Measurements from ENCODE around the gene TLE1.

Gene TLE1

DNA sequence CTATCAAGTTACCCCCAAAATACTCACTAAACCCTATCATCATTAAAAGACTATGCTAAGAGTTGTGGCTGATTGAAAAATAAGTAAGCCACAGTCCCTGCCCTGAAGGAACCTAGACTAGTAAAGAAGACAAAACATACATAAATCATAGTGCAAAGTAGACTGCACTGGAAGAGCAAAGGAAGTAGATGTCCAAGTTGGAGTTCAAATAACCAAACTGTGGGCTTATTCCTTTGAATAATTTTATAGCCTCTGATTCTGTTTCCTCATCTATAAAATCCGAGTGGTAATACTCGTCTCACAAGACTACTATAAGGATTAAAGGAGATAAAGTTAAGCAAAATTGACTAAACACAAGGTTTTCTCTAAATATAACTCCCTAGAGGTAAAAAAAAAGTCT lies 140.4 kb downstream of the TLE1 start:
- Histone ChIP-seq H3K9me3 (ENCODE audit: control insufficient read depth in 5 of 5, low read length in 5 of 5) (no peaks in the 10 kb centered on the region), H3K27me3 (ENCODE audit: control insufficient read depth in 5 of 5, insufficient read depth in 4 of 5, low read length in 5 of 5) (no peaks in the 10 kb centered on the region), H3K36me3 (ENCODE audit: control insufficient read depth in 5 of 5, insufficient read depth in 5 of 5, low read length in 5 of 5) (no peaks in the 10 kb centered on the region), H3K9ac (ENCODE audit: low read length in 5 of 5) (no peak overlapping the region), H3K27ac (ENCODE audit: low read depth, low read length) (no peak overlapping the region), H3K4me3 (ENCODE audit: low read depth in 1 of 5, low read length in 5 of 5) (no peak overlapping the region), H3K4me1 (ENCODE audit: control insufficient read depth in 5 of 5, insufficient read depth in 5 of 5, low read length in 5 of 5) (peaks cover 3 to 35% (median 25%) of the 10 kb centered on the region in 5 donors)

DNA sequence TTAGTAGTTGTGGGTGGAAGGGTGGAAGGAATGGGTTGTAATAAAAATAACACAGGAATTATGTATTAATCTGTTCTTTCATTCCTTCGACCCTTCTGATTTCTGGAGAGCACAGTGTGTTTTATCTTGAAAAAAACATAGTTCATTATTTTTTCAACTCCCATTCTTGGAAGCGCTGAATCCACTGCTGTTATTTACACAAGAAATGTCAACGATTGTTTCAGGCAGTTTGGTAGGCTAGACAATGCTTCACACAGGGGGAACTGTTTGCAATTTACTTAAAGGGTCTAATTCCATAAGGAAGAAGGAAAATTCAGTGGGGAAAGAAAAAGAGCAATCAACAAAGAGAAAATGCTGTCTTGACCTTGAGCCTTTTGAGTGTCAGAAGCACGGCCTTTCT lies 142.9 kb downstream of the TLE1 start:
- Histone ChIP-seq H3K9ac (ENCODE audit: low read length in 5 of 5) (no peak overlapping the region), H3K27me3 (ENCODE audit: control insufficient read depth in 5 of 5, insufficient read depth in 4 of 5, low read length in 5 of 5) (no peaks in the 10 kb centered on the region), H3K9me3 (ENCODE audit: control insufficient read depth in 5 of 5, low read length in 5 of 5) (no peaks in the 10 kb centered on the region), H3K4me3 (ENCODE audit: low read depth in 1 of 5, low read length in 5 of 5) (no peak overlapping the region), H3K4me1 (ENCODE audit: control insufficient read depth in 5 of 5, insufficient read depth in 5 of 5, low read length in 5 of 5) (peaks cover 0 to 20% (median 19%) of the 10 kb centered on the region in 5 donors), H3K36me3 (ENCODE audit: control insufficient read depth in 5 of 5, insufficient read depth in 5 of 5, low read length in 5 of 5) (no peaks in the 10 kb centered on the region), H3K27ac (ENCODE audit: low read depth, low read length) (peak overlapping the region; percentile 49)

DNA sequence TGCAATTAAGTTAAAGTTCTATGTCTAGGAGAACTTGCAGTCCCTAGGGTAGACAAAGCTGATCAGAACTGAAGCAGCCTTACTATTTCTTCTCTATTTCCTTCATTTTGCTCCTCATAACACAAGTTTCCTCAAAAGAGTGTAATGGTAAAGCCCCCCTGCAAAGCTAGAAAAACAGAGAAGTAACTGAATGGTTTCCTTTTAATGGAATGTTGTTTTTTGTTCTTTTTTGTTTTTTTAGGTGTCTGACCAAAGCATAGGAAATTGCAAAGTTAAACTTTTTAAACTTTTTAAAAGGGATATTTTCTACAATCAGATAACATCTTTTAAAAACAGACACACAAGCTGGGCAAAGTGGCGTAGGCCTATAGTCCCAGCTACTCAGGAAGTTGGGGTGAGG lies 145.7 kb downstream of the TLE1 start:
- no peaks in the 10 kb centered on the region for H3K27me3 ChIP-seq (ENCODE audit: control insufficient read depth in 5 of 5, insufficient read depth in 4 of 5, low read length in 5 of 5)
- peaks cover 0 to 23% (median 19%) of the 10 kb centered on the region in 5 donors for H3K4me1 ChIP-seq (ENCODE audit: control insufficient read depth in 5 of 5, insufficient read depth in 5 of 5, low read length in 5 of 5)
- H3K36me3 ChIP-seq (ENCODE audit: control insufficient read depth in 5 of 5, insufficient read depth in 5 of 5, low read length in 5 of 5), result no peaks in the 10 kb centered on the region
- H3K9me3 ChIP-seq (ENCODE audit: control insufficient read depth in 5 of 5, low read length in 5 of 5), result no peaks in the 10 kb centered on the region
- no peak overlapping the region for H3K4me3 ChIP-seq (ENCODE audit: low read depth in 1 of 5, low read length in 5 of 5)
- H3K27ac ChIP-seq (ENCODE audit: low read depth, low read length), result no peak overlapping the region
- H3K9ac ChIP-seq (ENCODE audit: low read length in 5 of 5), result no peak overlapping the region

DNA sequence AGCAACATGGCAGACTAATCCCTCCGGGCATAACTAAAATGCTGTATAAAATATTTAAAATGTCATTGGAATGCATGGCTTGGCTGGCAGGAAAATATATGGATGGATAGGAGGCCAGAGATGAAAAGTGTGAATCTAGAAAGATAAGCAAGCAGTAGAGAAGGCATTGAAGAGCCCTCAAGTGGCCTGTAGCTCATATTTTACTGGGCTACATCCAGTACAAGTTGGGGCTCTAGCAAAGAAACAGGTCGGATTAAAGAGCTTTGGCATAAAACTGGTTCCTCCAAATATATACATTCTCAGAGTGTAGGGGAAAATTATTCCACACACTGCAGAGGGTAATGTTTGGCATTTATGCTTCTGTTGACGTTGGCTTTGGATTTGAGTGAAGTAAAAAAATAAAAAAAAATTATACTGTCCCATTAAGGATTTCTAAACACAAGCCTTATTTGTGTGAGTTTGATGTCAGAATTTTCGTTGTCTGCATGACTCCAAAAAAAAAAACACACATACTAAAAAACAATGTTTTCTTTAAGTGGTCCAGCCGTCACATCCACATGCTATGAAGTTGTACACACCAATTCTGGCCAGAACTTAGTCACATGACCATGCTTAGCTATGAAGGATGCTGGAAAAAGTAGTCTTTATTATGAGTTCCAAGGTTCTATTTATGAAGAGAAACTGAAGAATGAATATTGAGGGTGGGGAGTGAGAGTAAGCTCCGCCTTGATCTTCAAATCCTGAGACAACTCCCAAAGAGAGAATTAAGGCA lies 147.0 kb downstream of the TLE1 start:
- no peaks in the 10 kb centered on the region for H3K9me3 ChIP-seq (ENCODE audit: control insufficient read depth in 5 of 5, low read length in 5 of 5)
- no peak overlapping the region for H3K9ac ChIP-seq (ENCODE audit: low read length in 5 of 5)
- no peak overlapping the region for H3K4me3 ChIP-seq (ENCODE audit: low read depth in 1 of 5, low read length in 5 of 5)
- H3K36me3 ChIP-seq (ENCODE audit: control insufficient read depth in 5 of 5, insufficient read depth in 5 of 5, low read length in 5 of 5), result no peaks in the 10 kb centered on the region
- no peak overlapping the region for H3K27ac ChIP-seq (ENCODE audit: low read depth, low read length)
- no peaks in the 10 kb centered on the region for H3K27me3 ChIP-seq (ENCODE audit: control insufficient read depth in 5 of 5, insufficient read depth in 4 of 5, low read length in 5 of 5)
- peaks cover 0 to 22% (median 16%) of the 10 kb centered on the region in 5 donors for H3K4me1 ChIP-seq (ENCODE audit: control insufficient read depth in 5 of 5, insufficient read depth in 5 of 5, low read length in 5 of 5)

DNA sequence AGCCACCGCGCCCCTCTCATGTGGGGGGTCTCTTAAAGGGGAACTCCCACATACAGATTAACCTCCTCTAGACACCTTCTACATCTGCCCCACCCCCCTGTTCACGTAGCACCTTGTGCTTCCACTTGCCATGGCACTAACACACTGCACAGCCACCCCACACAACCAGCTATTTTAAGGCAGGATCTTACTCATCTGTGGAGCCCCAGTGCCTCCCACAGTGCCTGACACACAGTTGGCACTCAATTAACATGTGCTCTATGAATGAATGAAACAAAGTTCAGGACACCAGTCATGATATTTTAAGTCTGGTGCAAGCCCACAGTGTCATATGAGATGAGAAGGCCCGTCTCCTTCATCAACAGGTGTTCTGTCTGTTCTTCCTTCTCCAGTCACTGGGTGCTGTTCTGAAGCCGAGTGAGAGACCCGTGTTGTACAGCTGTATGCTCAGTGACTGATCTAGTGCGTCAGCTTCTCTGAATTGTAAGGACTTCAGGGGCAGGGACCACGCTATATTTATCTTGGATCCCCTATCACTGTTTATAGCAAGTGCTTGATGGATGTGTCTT lies 149.1 kb downstream of the TLE1 start:
- Histone ChIP-seq H3K4me1 (ENCODE audit: control insufficient read depth in 5 of 5, insufficient read depth in 5 of 5, low read length in 5 of 5) (peaks cover 0 to 7% (median 0%) of the 10 kb centered on the region in 5 donors), H3K36me3 (ENCODE audit: control insufficient read depth in 5 of 5, insufficient read depth in 5 of 5, low read length in 5 of 5) (no peaks in the 10 kb centered on the region), H3K4me3 (ENCODE audit: low read depth in 1 of 5, low read length in 5 of 5) (no peak overlapping the region), H3K9ac (ENCODE audit: low read length in 5 of 5) (no peak overlapping the region), H3K27ac (ENCODE audit: low read depth, low read length) (no peak overlapping the region), H3K9me3 (ENCODE audit: control insufficient read depth in 5 of 5, low read length in 5 of 5) (no peaks in the 10 kb centered on the region), H3K27me3 (ENCODE audit: control insufficient read depth in 5 of 5, insufficient read depth in 4 of 5, low read length in 5 of 5) (no peaks in the 10 kb centered on the region)

DNA sequence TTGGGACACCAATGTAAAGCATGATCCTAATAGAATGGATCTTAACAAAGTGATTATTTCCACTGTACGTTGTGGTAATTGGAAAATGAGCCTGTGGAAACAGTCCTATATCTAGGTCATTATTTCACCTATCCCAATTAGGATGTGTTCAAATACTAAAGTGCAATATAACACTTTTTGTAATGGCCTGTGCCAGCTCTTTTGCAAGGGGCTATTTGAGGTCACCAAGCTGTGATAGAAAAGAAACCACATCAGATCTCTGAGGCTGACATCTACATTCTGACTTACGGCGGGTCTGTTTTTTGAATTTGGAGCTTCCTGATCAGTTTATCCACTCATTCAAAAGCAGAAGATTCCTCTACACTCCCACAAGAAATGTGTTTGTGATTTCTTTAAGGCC lies 150.0 kb downstream of the TLE1 start:
- H3K27ac ChIP-seq (ENCODE audit: low read depth, low read length), result no peak overlapping the region
- H3K9ac ChIP-seq (ENCODE audit: low read length in 5 of 5), result no peak overlapping the region
- H3K4me3 ChIP-seq (ENCODE audit: low read depth in 1 of 5, low read length in 5 of 5), result no peak overlapping the region
- H3K36me3 ChIP-seq (ENCODE audit: control insufficient read depth in 5 of 5, insufficient read depth in 5 of 5, low read length in 5 of 5), result no peaks in the 10 kb centered on the region
- no peaks in the 10 kb centered on the region for H3K9me3 ChIP-seq (ENCODE audit: control insufficient read depth in 5 of 5, low read length in 5 of 5)
- no peaks in the 10 kb centered on the region for H3K27me3 ChIP-seq (ENCODE audit: control insufficient read depth in 5 of 5, insufficient read depth in 4 of 5, low read length in 5 of 5)
- peaks cover 0 to 7% (median 0%) of the 10 kb centered on the region in 5 donors for H3K4me1 ChIP-seq (ENCODE audit: control insufficient read depth in 5 of 5, insufficient read depth in 5 of 5, low read length in 5 of 5)

DNA sequence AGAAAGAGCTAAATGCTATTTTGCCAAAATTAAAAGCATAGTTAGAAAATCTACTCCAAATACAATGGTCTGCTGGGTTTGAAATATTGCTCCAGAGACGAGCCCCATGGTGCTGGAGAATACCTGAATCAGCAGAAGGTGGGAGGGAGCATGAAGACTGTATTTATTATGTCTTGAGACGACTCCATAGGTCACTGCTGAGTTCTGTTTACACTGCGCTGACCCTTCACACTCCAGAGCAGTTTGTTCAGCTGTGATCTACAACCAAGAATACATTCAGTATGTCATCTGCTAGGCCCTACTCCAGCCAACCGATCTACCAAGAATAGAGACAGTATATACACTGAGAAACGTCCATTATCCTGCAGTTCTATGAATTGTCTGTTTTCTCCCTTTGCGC lies 150.5 kb downstream of the TLE1 start:
- Histone ChIP-seq H3K4me1 (ENCODE audit: control insufficient read depth in 5 of 5, insufficient read depth in 5 of 5, low read length in 5 of 5) (peaks cover 0 to 7% (median 0%) of the 10 kb centered on the region in 5 donors), H3K9me3 (ENCODE audit: control insufficient read depth in 5 of 5, low read length in 5 of 5) (no peaks in the 10 kb centered on the region), H3K4me3 (ENCODE audit: low read depth in 1 of 5, low read length in 5 of 5) (no peak overlapping the region), H3K27ac (ENCODE audit: low read depth, low read length) (no peak overlapping the region), H3K9ac (ENCODE audit: low read length in 5 of 5) (no peak overlapping the region), H3K36me3 (ENCODE audit: control insufficient read depth in 5 of 5, insufficient read depth in 5 of 5, low read length in 5 of 5) (no peaks in the 10 kb centered on the region), H3K27me3 (ENCODE audit: control insufficient read depth in 5 of 5, insufficient read depth in 4 of 5, low read length in 5 of 5) (no peaks in the 10 kb centered on the region)

DNA sequence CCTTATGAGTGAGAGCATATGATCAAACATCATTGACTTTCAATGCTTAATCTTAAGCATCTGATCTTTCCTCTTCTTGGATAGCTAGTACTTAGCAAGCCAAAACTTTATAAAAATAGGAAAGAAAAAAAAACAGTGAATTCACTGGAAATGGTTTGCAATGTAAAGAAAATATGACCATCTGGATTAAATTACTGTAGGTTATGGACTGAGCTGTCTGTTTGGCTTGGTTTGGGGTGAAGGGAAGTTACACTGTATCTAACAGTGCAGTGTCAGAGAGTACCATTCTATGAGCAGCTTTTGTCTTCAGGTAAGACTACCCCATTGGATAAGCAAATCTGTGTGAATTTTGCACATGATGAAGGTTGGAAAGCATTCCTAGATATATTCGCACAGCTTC lies 151.4 kb downstream of the TLE1 start:
- peaks cover 0 to 3% (median 0%) of the 10 kb centered on the region in 5 donors for H3K4me1 ChIP-seq (ENCODE audit: control insufficient read depth in 5 of 5, insufficient read depth in 5 of 5, low read length in 5 of 5)
- no peaks in the 10 kb centered on the region for H3K36me3 ChIP-seq (ENCODE audit: control insufficient read depth in 5 of 5, insufficient read depth in 5 of 5, low read length in 5 of 5)
- no peak overlapping the region for H3K4me3 ChIP-seq (ENCODE audit: low read depth in 1 of 5, low read length in 5 of 5)
- H3K27ac ChIP-seq (ENCODE audit: low read depth, low read length), result no peak overlapping the region
- no peaks in the 10 kb centered on the region for H3K27me3 ChIP-seq (ENCODE audit: control insufficient read depth in 5 of 5, insufficient read depth in 4 of 5, low read length in 5 of 5)
- no peaks in the 10 kb centered on the region for H3K9me3 ChIP-seq (ENCODE audit: control insufficient read depth in 5 of 5, low read length in 5 of 5)
- H3K9ac ChIP-seq (ENCODE audit: low read length in 5 of 5), result no peak overlapping the region

DNA sequence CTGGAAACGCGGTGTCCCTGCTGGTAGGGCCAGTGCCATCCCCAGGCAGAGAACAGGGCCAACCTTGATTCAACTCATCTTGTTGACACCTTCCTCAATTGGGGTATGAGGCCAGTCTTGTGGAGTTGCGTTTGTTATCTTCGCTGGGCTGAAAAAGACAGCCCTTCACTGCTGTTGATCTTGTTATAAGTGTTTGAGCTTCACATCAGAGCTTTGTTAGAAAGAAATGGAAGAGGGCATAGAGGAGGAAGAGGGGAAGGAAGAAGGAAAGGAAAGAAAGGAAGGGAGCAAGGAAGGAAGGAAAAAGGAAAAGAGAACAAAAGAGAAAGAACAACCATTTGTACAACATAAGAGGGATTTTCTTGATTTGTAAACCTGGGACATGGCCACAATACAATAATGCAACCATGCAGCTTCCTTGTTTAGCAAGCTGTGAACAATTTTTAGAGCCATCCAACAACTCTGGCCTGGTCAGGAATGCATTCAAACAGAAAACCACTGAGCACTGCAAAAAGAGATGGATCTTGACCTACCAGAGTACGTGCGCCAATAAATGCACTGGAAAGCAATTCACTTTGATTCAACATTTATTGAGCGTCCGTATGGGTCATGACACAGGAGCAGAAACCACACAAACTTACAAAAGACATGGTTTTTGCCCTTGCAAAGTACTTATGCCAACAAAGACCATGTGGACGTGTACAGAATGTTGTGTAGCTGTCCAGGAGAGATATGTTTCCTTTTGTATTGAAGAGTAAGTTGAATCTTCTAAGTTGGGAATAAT lies 152.9 kb downstream of the TLE1 start:
- Histone ChIP-seq H3K27ac (ENCODE audit: low read depth, low read length) (no peak overlapping the region), H3K36me3 (ENCODE audit: control insufficient read depth in 5 of 5, insufficient read depth in 5 of 5, low read length in 5 of 5) (no peaks in the 10 kb centered on the region), H3K4me3 (ENCODE audit: low read depth in 1 of 5, low read length in 5 of 5) (no peak overlapping the region), H3K4me1 (ENCODE audit: control insufficient read depth in 5 of 5, insufficient read depth in 5 of 5, low read length in 5 of 5) (peaks cover 0 to 3% (median 0%) of the 10 kb centered on the region in 5 donors), H3K9me3 (ENCODE audit: control insufficient read depth in 5 of 5, low read length in 5 of 5) (no peaks in the 10 kb centered on the region), H3K9ac (ENCODE audit: low read length in 5 of 5) (no peak overlapping the region), H3K27me3 (ENCODE audit: control insufficient read depth in 5 of 5, insufficient read depth in 4 of 5, low read length in 5 of 5) (no peaks in the 10 kb centered on the region)

Measured in subcutaneous abdominal adipose tissue (tissue), 5 donors.